K562 (cell line): Measurements from ENCODE around the gene MMEL1. TPM values are rescaled to one million over a fixed set of nuclear protein-coding genes. Genes with fewer than 3 reads are reported as not detected.

Source experiments
- BRD9 ChIP-seq: fragments of 450-650 bp; IDR thresholded peaks from 2 replicates; pipeline ENCODE4 v1.6.1; 2018; ENCODE audit warnings: low read depth; ENCODE audit not compliant: partially characterized antibody
- NFATC3 ChIP-seq: fragments of 450-650 bp; IDR thresholded peaks from 2 replicates; pipeline ENCODE4 v1.6.1; 2017; ENCODE audit warnings: mild to moderate bottlenecking
- ZSCAN29 ChIP-seq: fragments of 450-650 bp; IDR thresholded peaks from 2 replicates; pipeline ENCODE4 v1.6.1; 2017
- polyA plus RNA-seq, 8 experiments: library from polyadenylated mRNA; depleted of rRNA in 4 of 8; stranded (reverse) in 5 of 8; unstranded in 3 of 8; fragments of >200 nt; fragmentation: Nextera tagmentation in 2 of 8; fragmentation: Illumina TruSeq in 1 of 8; extraction: Ambion mirVana in 2 of 8; extraction: Trizol in 1 of 8; gene quantifications; 2 replicates each; pipeline versions ENCODE4 v1.2.1 to v1.2.3, GENCODE V29; 2011 to 2014; ENCODE audit warnings: inconsistent platforms in 1 of 8, missing spikeins in 1 of 8
- total RNA-seq, 7 experiments: library from RNA; depleted of rRNA in 6 of 7; stranded (reverse); fragments of >200 nt in 6 of 7; fragmentation: Illumina TruSeq in 2 of 7; extraction: Trizol in 2 of 7; gene quantifications; 2 replicates each; pipeline versions ENCODE4 v1.2.1 to v1.2.3, GENCODE V29; 2011 to 2021; ENCODE audit warnings: low replicate concordance in 1 of 7
- TF ChIP-seq, protein P1 (sequence below): fragments of 450-650 bp; IDR thresholded peaks from 2 replicates; pipeline ENCODE4 v1.6.1; 2016; ENCODE audit warnings: mild to moderate bottlenecking, moderate library complexity
- TF ChIP-seq, protein P2 (sequence below): fragments of 250-450 bp; sonication (Bioruptor Pico); IDR thresholded peaks from 2 replicates; pipeline ENCODE4 v1.8.0; 2021; ENCODE audit warnings: borderline replicate concordance, mild to moderate bottlenecking, moderate library complexity; ENCODE audit not compliant: poor library complexity, severe bottlenecking
- TF ChIP-seq, protein P3 (sequence below): fragments of 250-450 bp; sonication (Bioruptor Pico); IDR thresholded peaks from 2 replicates; pipeline ENCODE4 v1.4.0; 2020; ENCODE audit warnings: mild to moderate bottlenecking, moderate library complexity, borderline replicate concordance
- TF ChIP-seq, protein P4 (sequence below): sonication (generic); formaldehyde crosslinking; IDR thresholded peaks from 2 replicates; pipeline ENCODE4 v1.8.0; 2022; ENCODE audit warnings: missing genetic modification reagents, mild to moderate bottlenecking, moderate library complexity, borderline replicate concordance

Gene MMEL1
- total and polyA plus RNA-seq, 9 of the 15 experiments (the other 6 are each of a cell fraction or from before 2014, with no cell fraction given) = not detected

DNA sequence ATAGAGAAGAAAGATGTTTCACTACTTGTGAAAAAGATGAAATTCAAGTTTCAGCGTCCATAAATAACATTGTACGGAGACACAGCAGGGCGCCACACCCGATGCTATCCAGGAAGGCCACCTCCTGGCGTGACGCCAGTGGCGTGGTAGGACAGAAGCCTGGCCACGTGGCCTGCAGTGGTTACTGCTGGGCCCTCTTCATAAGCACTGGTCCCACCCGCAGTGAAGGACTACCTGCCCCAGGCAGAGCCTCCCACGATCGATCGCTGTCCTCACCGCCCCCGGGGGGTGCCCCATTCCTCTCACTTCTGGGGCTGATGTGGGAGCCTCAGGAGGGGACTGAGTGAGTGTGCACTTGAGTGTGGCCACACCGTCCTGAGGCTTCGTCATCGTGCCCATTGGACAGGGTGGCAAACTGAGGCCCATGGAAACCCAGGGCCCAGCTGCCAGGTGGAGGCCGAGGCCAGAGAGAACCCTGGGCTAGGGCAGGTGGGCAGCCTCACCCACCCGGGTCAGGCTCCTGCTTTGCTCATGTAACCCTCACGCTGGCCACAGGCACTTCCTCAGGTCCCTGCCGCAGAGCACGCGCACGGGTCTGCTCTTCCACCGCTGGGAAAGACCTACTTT, 91.1 kb downstream of the MMEL1 start (continued):
- TF ChIP-seq, protein P1, sequence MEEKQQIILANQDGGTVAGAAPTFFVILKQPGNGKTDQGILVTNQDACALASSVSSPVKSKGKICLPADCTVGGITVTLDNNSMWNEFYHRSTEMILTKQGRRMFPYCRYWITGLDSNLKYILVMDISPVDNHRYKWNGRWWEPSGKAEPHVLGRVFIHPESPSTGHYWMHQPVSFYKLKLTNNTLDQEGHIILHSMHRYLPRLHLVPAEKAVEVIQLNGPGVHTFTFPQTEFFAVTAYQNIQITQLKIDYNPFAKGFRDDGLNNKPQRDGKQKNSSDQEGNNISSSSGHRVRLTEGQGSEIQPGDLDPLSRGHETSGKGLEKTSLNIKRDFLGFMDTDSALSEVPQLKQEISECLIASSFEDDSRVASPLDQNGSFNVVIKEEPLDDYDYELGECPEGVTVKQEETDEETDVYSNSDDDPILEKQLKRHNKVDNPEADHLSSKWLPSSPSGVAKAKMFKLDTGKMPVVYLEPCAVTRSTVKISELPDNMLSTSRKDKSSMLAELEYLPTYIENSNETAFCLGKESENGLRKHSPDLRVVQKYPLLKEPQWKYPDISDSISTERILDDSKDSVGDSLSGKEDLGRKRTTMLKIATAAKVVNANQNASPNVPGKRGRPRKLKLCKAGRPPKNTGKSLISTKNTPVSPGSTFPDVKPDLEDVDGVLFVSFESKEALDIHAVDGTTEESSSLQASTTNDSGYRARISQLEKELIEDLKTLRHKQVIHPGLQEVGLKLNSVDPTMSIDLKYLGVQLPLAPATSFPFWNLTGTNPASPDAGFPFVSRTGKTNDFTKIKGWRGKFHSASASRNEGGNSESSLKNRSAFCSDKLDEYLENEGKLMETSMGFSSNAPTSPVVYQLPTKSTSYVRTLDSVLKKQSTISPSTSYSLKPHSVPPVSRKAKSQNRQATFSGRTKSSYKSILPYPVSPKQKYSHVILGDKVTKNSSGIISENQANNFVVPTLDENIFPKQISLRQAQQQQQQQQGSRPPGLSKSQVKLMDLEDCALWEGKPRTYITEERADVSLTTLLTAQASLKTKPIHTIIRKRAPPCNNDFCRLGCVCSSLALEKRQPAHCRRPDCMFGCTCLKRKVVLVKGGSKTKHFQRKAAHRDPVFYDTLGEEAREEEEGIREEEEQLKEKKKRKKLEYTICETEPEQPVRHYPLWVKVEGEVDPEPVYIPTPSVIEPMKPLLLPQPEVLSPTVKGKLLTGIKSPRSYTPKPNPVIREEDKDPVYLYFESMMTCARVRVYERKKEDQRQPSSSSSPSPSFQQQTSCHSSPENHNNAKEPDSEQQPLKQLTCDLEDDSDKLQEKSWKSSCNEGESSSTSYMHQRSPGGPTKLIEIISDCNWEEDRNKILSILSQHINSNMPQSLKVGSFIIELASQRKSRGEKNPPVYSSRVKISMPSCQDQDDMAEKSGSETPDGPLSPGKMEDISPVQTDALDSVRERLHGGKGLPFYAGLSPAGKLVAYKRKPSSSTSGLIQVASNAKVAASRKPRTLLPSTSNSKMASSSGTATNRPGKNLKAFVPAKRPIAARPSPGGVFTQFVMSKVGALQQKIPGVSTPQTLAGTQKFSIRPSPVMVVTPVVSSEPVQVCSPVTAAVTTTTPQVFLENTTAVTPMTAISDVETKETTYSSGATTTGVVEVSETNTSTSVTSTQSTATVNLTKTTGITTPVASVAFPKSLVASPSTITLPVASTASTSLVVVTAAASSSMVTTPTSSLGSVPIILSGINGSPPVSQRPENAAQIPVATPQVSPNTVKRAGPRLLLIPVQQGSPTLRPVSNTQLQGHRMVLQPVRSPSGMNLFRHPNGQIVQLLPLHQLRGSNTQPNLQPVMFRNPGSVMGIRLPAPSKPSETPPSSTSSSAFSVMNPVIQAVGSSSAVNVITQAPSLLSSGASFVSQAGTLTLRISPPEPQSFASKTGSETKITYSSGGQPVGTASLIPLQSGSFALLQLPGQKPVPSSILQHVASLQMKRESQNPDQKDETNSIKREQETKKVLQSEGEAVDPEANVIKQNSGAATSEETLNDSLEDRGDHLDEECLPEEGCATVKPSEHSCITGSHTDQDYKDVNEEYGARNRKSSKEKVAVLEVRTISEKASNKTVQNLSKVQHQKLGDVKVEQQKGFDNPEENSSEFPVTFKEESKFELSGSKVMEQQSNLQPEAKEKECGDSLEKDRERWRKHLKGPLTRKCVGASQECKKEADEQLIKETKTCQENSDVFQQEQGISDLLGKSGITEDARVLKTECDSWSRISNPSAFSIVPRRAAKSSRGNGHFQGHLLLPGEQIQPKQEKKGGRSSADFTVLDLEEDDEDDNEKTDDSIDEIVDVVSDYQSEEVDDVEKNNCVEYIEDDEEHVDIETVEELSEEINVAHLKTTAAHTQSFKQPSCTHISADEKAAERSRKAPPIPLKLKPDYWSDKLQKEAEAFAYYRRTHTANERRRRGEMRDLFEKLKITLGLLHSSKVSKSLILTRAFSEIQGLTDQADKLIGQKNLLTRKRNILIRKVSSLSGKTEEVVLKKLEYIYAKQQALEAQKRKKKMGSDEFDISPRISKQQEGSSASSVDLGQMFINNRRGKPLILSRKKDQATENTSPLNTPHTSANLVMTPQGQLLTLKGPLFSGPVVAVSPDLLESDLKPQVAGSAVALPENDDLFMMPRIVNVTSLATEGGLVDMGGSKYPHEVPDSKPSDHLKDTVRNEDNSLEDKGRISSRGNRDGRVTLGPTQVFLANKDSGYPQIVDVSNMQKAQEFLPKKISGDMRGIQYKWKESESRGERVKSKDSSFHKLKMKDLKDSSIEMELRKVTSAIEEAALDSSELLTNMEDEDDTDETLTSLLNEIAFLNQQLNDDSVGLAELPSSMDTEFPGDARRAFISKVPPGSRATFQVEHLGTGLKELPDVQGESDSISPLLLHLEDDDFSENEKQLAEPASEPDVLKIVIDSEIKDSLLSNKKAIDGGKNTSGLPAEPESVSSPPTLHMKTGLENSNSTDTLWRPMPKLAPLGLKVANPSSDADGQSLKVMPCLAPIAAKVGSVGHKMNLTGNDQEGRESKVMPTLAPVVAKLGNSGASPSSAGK = peak; percentile 92
- TF ChIP-seq BRD9 (peak; percentile 81), ZSCAN29 (no peak), NFATC3 (no peak)
- TF ChIP-seq, protein P2, sequence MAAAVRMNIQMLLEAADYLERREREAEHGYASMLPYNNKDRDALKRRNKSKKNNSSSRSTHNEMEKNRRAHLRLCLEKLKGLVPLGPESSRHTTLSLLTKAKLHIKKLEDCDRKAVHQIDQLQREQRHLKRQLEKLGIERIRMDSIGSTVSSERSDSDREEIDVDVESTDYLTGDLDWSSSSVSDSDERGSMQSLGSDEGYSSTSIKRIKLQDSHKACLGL (CRISPR knock-in tag) = no peak
- TF ChIP-seq, protein P3, sequence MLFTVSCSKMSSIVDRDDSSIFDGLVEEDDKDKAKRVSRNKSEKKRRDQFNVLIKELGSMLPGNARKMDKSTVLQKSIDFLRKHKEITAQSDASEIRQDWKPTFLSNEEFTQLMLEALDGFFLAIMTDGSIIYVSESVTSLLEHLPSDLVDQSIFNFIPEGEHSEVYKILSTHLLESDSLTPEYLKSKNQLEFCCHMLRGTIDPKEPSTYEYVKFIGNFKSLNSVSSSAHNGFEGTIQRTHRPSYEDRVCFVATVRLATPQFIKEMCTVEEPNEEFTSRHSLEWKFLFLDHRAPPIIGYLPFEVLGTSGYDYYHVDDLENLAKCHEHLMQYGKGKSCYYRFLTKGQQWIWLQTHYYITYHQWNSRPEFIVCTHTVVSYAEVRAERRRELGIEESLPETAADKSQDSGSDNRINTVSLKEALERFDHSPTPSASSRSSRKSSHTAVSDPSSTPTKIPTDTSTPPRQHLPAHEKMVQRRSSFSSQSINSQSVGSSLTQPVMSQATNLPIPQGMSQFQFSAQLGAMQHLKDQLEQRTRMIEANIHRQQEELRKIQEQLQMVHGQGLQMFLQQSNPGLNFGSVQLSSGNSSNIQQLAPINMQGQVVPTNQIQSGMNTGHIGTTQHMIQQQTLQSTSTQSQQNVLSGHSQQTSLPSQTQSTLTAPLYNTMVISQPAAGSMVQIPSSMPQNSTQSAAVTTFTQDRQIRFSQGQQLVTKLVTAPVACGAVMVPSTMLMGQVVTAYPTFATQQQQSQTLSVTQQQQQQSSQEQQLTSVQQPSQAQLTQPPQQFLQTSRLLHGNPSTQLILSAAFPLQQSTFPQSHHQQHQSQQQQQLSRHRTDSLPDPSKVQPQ = no peak
- TF ChIP-seq, protein P4, sequence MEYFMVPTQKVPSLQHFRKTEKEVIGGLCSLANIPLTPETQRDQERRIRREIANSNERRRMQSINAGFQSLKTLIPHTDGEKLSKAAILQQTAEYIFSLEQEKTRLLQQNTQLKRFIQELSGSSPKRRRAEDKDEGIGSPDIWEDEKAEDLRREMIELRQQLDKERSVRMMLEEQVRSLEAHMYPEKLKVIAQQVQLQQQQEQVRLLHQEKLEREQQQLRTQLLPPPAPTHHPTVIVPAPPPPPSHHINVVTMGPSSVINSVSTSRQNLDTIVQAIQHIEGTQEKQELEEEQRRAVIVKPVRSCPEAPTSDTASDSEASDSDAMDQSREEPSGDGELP = peak; percentile 63; the same call in 1 of the 2 replicates
